Skin of body (tissue), 2 donors: ENCODE results near the gene BNIP5. TPM values are rescaled to one million over a fixed set of nuclear protein-coding genes. Genes with fewer than 3 reads are reported as not detected.

Source experiments
- DNase-seq: peaks from one replicate; lab custom pipeline; 2025; lab: John Stamatoyannopoulos, UW
- total RNA-seq: library from RNA; depleted of rRNA; stranded (reverse); fragments of >200 nt; gene quantifications from one replicate; pipeline ENCODE4 v1.2.3, GENCODE V29; 2014

BNIP5 gene
- total RNA-seq, 1 donor from 2014 or later = 0.10 TPM

DNA sequence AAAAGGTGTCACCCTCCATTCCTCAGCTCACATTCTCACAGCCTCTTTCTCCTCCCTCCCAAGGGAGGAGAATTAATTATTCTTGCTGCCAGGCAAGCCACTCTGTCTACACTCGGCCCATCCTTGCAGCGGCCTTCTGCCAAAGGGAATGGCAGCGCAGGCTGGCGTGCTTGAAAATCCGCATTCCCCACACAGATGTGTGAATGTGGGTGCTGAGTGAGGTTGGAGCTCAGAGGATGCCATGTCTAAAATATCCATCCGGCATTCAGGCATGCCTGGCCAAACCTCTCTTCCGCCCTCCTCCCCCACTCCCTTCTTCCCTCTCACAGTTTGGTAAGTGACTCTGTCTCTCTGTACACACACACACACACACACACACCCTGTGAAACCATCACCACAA is 39.2 kb downstream of the BNIP5 start:
- DNase-seq = no peak

DNA sequence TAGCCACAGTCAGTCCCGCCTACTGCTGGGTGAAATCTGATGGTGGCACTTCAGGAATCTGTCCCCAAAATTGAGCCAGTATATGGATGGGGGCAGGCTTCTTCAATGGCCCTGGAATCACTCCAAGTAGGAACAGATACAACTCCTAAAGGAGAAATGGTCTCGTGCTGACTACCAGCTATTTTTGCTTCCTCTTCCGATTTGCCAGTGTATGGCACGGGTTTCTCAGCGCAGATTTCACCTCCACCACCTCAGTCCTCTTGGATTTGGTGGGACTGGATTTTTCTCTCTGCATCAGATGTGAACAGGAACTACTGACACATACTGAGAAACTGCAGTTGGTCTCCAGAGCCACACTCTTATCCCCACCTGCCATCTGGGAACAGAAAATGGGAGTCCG is 39.6 kb downstream of the BNIP5 start:
- DNase-seq = no peak

DNA sequence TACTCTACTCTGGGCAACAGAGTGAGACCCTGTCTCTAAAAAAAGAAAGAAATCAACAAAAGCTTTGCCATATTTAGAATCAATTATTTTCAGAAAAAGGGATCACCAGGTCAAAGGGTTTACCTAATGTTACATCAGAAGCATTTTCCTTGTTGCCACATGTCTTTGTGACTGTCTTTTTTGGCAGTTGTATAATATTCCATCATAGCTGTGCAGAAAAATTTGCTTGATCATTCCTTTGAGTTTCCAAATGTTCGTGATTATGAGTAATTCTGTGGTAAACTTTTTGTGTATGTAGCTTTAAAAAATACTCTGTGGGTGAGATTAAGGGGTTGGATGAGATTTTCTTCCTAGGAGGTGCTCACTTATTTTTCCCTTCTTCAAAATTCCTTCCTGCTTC is 40.4 kb downstream of the BNIP5 start:
- no peak for DNase-seq

GRCh38 chr6:36292170-36292569 is 44.5 kb downstream of the BNIP5 start:
- no peak for DNase-seq

GRCh38 chr6:36290668-36291620 is 45.7 kb downstream of the BNIP5 start:
- no peak for DNase-seq

- no peak for DNase-seq
Measured at GRCh38 chr6:36289281-36289878, 47.3 kb downstream of the BNIP5 start.

DNA sequence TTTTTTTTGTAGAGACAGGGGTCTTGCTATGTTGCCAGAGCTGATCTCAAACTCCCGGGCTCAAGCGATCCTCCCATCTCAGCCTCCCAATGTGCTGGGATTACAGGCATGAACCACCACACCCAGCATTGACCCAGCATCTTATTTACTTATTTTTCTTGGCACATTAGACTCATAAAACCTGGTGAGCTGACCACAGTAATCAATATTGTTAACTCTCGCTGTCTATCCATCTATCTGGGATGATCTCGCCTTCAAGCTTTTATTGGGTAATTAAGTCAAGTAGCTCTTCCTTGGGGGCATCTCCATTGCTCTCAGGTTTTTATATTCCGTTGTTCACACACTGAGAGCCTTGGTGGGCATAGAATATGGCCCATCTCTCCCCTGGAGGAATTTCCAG is 49.8 kb downstream of the BNIP5 start:
- no peak for DNase-seq

DNA sequence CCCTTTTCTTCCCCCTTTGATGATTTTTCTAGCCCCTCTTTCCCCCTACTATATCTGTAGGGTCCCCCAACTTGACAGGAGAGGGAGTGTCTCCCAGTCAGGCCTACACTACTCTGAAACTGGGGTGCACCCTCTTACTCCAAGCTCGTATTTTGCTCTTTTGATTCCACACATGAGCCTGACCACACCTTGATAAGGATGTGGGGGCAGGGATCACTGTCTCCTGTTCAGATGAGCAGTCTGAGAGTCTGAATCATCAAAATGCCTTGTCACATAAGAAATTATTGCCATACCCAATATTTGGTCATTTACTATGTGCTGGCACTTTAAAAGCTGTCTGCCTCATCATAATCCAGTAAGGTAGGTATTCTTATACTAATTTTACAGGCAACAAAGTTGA is 50.9 kb downstream of the BNIP5 start:
- no peak for DNase-seq

DNA sequence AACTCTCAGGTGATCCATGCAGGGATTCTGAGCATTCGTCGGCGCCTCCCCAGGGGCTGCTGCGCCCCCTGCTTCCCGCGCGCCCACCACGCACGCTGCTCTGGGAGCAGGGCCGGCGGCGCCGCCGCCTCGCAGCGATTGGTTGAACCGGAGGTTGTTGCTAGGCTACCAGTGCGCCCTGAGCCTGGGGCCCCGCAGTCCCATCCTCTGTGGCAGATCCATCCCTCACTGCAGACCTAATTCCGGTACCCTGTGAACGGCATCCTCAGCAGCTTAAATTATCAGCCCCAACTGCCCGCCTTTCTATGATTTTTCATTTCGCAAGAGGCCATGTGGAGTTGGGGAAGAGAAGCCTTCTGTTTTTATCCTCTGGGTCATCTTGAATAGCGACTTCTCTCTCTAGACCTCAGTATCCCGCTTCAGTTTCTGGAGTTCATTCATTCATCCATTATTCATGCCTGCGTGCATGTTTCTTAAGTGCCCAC is 51.5 kb downstream of the BNIP5 start:
- DNase-seq = no peak

DNA sequence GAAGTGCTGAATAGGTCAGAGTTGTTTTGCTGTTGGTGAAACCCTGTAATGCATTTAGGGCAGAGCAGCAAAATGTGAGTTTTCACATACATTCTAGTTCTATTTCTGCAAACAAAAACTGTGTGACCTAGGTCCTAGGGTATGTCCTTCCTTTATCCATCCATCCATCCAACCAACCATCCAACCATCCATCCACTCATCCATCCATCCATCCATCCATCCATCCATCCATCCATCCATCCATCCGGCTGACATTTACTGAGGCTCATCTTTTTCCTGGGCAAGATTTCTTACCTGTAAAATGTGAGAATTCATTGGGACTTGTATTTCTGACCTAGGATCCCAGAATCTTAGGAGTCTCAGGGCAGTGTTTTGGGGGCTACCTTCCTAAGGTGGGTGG is 52.3 kb downstream of the BNIP5 start:
- no peak for DNase-seq

- DNase-seq = no peak
Measured at GRCh38 chr6:36283608-36284007, 53.1 kb downstream of the BNIP5 start.

DNA sequence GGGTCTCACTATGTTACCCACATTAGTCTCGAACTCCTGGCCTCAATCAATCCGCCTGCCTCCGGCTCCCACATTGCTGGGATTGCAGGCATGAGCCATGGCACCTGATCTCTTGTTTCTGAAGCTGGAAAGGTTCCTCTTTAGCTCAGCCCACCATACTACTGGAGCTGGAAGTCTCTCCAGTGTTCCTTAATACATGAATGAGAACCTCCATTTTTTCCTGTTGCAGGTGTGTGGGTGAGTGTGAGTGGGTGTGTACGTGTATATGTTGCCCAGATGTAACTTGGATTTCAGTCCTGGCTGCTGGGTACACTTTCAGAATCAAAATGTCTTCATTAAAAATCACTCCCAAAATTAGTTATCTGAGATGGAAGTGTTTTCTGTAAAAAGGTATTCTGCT is 55.7 kb downstream of the BNIP5 start:
- no peak for DNase-seq

GRCh38 chr6:36280467-36280866 is 56.2 kb downstream of the BNIP5 start:
- DNase-seq = no peak

GRCh38 chr6:36277946-36278470 is 58.7 kb downstream of the BNIP5 start:
- no peak for DNase-seq

- DNase-seq = no peak
Measured at GRCh38 chr6:36276581-36277536, 59.8 kb downstream of the BNIP5 start.

DNA sequence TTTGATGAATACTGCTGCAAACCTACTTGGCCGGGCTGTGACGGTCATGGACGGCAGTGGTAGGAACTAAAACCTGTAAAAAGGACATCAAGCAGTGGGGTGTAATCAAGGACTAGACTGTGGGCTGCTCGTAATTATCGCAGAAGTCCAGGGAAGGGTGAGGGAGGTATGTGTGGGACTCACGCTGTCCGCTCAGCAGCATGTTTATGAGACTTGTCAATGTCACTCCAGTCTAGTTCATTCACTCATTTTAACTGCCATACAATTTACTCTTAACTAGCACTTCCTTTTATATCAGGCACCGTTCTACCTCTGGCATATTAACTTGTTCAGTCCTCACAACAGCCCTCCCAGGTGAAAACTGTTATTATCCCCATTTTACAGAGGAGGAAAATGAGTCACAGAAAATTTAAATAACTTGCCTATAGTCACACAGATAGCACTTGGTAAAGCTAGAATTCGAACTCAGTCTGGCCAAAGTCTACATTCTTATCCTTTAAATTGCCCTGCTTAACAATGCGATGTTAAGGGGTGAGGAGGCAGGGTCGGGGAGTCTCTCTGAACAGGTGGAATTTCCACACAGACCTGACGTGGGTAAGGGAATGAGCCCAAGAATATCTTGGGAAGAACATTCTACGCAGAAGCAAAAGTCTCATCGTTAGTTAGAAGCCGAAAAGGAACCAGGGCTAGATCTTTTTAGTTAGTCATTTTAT is 62.7 kb downstream of the BNIP5 start:
- DNase-seq = no peak

DNA sequence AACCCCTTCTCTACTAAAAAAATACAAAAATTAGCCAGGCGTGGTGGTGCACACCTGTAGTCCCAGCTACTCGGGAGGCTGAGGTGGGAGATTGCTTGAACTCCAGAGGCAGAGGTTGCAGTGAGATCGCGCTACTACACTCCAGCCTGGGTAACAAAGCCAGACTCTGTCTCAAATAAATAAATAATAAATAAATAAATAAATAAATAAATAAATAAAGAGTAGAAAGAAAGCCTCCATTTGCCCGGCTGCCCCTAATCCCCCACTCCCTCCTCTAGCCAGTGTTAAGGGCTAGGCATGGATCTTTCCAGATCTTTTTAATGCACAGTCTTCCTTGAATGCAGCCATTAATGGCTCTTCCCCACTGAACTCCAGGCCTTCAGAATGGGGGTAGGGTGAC is 63.6 kb downstream of the BNIP5 start:
- DNase-seq = no peak

DNA sequence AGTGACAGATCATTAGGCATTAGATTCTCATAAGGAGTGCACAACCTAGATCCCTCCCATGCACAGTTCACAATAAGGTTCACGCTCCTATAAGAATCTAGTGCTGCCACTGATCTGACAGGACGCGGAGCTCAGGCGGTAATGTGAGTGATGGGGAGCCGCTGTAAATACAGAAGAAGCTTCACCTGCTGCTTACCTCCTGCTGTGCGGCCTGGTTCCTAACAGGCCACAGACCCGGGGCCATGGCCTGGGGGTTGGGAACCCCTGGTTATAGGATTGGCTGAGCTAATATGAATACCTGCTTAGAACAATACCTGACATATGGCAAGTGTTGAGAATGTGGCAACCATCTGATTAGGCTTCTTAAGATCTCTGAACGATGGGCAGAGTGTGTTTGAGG is 64.5 kb downstream of the BNIP5 start:
- no peak for DNase-seq

DNA sequence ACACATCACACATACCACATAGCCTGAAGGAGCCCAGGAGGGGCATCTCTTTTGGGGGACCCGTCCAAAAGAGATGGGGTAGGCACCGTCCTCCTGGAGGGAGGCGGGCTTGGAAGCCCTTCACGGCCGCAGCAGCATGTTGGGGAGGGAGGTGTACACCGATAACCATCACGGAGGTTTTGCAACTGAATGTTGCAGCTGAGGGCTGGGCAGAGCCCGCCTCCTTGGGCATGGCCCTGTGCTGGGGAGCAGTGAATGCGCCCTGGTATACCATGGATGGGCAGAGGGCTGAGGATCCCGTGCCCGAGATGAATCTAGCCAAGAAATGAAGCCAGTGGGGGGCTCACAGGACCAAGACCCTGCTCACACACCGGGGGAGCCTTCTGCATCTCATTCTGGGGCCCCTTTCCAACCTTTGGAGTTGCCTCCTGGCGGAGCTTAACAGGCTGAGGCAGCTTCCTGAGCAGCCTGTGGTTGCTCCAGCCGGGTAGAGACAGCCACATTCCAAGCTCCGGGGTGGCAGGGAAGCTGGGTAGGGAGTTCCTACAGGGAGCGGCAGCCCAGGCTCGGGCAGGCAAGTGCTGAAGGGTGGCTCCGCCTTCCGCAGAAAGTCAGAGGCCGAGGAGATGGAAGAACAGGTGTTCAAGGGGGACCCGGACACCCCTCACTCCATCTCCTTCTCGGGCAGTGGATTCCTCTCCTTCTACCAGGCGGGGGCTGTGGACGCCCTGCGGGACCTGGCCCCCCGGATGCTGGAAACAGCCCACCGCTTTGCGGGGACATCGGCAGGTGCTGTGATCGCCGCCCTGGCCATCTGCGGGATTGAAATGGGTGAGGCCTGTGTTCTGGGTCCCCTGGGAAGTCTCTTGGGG is 66.6 kb downstream of the BNIP5 start, which contains the start of gene PNPLA1:
Gene PNPLA1, plus strand, starts transcription at position 227 of the 872 bp plus-strand sequence. Its CDS starts 400 bp downstream, at position 627.
- no peak for DNase-seq
